AG04450 (cell line): ENCODE results near the gene PLPPR1. TPM values are rescaled to one million over a fixed set of nuclear protein-coding genes. Genes with fewer than 3 reads are reported as not detected.

Source experiments
- CTCF ChIA-PET: fragments of 300-600, 350-600 bp; formaldehyde crosslinking; extraction: SDS; loops from one replicate; lab custom pipeline; 2022; ENCODE audit warnings: antibody characterized with exemption, inconsistent platforms; lab: Charles Lee
- POLR2A ChIA-PET: fragments of 350-600 bp; formaldehyde crosslinking; extraction: SDS; loops from one replicate; lab custom pipeline; 2021; ENCODE audit warnings: antibody characterized with exemption, inconsistent platforms; lab: Yijun Ruan, JAX
- DNase-seq: peaks from one replicate; pipeline ENCODE4 v3.0.0-alpha.2; 2011; ENCODE audit warnings: low read depth, low spot score
- H3K27ac ChIP-seq: one replicate; pipeline ENCODE4 v1.5.1; 2012; ENCODE audit warnings: low read depth, low read length, control low read depth
- H3K27me3 ChIP-seq: one replicate; pipeline ENCODE4 v1.6.0; 2012; ENCODE audit warnings: low read length; ENCODE audit not compliant: control insufficient read depth, insufficient read depth
- H3K4me3 ChIP-seq: 2 replicates; pipeline ENCODE4 v1.5.1; 2011; ENCODE audit warnings: mild to moderate bottlenecking, low read depth, low read length, control low read depth
- H3K9me3 ChIP-seq: 2 replicates; pipeline ENCODE4 v1.5.1; 2012; ENCODE audit warnings: low read length; ENCODE audit not compliant: control insufficient read depth, insufficient read depth
- CTCF ChIP-seq: IDR thresholded peaks from 2 replicates; pipeline ENCODE4 v1.5.1; 2011; ENCODE audit warnings: low read depth, low read length, control low read depth, inconsistent platforms
- polyA plus RNA-seq: library from polyadenylated mRNA; depleted of rRNA; stranded (reverse); fragments of >200 nt; gene quantifications from 2 replicates; pipeline ENCODE4 v1.2.3, GENCODE V29; 2011

PLPPR1 gene
- polyA plus RNA-seq, 1 experiment = not detected

GRCh38 chr9:101317735-101318134 lies 289.2 kb downstream of the PLPPR1 start:
- CTCF ChIA-PET = no interaction called here
- Histone ChIP-seq H3K27me3 (no peaks in the 10 kb centered on the region), H3K27ac (no peak overlapping the region), H3K4me3 (no peak overlapping the region), H3K9me3 (no peaks in the 10 kb centered on the region)
- TF ChIP-seq CTCF = no peak
- POLR2A ChIA-PET = no interaction called here
- no peak for DNase-seq

- CTCF ChIA-PET = interaction anchor here (1.3 kb wide), 1 partner anchor 721 kb away, joined by 4 read pairs; no protein-coding TSS in a partner anchor
Measured at GRCh38 chr9:101323129-101323528, 294.6 kb downstream of the PLPPR1 start.

DNA sequence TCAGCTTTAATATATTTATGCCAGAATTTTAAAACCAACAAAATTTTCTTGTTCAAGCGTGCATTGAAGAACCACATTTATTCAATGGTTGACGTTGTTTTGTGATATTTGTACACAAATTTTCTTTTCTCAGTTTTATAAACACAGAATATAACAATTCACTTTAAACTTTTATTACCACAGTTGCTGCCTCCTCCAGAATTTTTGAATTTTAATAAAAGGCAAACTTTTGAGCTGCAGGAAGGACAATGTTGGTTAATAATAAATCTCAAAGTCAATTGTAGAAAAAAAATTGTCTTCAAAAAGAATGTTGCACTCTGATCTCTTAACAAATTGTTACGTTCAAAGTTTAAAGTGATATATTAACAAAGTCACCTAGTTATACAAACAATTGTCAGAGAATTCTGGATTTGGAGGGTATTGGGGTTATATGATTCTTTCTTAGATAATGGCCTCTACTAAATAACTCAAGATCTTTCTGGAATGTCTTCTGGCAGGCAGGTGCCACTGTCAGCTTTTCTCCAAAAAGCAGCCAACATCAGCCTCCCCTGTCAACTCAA lies 295.8 kb downstream of the PLPPR1 start:
- POLR2A ChIA-PET = no interaction called here
- no peak for DNase-seq
- TF ChIP-seq CTCF = no peak
- CTCF ChIA-PET = interaction anchor here (1.2 to 2.1 kb wide), 2 partner anchors 13 to 722 kb away, joined by 4 to 12 read pairs; no protein-coding TSS in a partner anchor
- H3K4me3 ChIP-seq = no peak overlapping the region
- H3K27me3 ChIP-seq = no peaks in the 10 kb centered on the region
- no peak overlapping the region for H3K27ac ChIP-seq
- H3K9me3 ChIP-seq = no peaks in the 10 kb centered on the region

More at GRCh38 chr9:101323129-101323528, 294.6 kb downstream of the PLPPR1 start:
- Histone ChIP-seq H3K4me3 (no peak overlapping the region), H3K9me3 (no peaks in the 10 kb centered on the region), H3K27me3 (no peaks in the 10 kb centered on the region), H3K27ac (no peak overlapping the region)
- POLR2A ChIA-PET = no interaction called here
- no peak for TF ChIP-seq CTCF
- no peak for DNase-seq

GRCh38 chr9:101325053-101325452 lies 296.5 kb downstream of the PLPPR1 start:
- POLR2A ChIA-PET = no interaction called here
- CTCF ChIA-PET = interaction anchor here (1.2 to 2.1 kb wide), 2 partner anchors 13 to 723 kb away, joined by 4 to 12 read pairs; no protein-coding TSS in a partner anchor
- Histone ChIP-seq H3K27ac (no peak overlapping the region), H3K27me3 (no peaks in the 10 kb centered on the region), H3K4me3 (no peak overlapping the region), H3K9me3 (no peaks in the 10 kb centered on the region)
- no peak for DNase-seq
- TF ChIP-seq CTCF = no peak

DNA sequence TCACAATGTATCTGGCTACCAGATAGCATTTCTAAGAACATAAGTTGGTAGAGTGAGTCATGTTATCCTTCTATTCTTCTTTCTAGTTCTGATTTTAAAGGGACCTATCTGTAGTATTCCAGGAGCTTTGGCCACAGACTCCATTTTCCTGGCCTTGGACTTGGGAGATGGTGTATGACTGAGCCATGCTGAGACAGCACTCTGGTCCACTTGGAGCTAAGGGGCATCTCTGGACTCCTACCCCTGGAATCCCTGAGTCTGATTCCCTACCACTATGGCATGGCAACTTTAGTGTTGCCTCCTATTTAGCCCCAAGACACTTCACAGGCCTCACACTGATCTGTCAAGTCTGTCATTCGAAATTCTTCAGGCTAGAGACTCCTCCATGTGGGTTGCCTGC lies 297.5 kb downstream of the PLPPR1 start:
- no peak overlapping the region for H3K27ac ChIP-seq
- TF ChIP-seq CTCF = no peak
- no peaks in the 10 kb centered on the region for H3K9me3 ChIP-seq
- no peak overlapping the region for H3K4me3 ChIP-seq
- H3K27me3 ChIP-seq = no peaks in the 10 kb centered on the region
- DNase-seq = no peak
- CTCF ChIA-PET = interaction anchor here (2.1 kb wide), 1 partner anchor 14 kb away, joined by 12 read pairs; no protein-coding TSS in a partner anchor
- POLR2A ChIA-PET = no interaction called here
